K562 (cell line): ENCODE measurements around the gene LRRC27. TPM values are rescaled to one million over a fixed set of nuclear protein-coding genes. Genes with fewer than 3 reads are reported as not detected.

ENCODE experiments used
- ATAC-seq: fragments of 200-7000 bp; cut with Tn5 transposase; 3 replicates; pipeline ENCODE4 v1.9.1; 2020; ENCODE audit warnings: moderate library complexity
- BruUV-seq: library from RNA; stranded (reverse); fragments of 400-500 nt; replicated peaks from 2 replicates; lab custom pipeline; 2021; lab: Mats Ljungman, UMichigan
- CTCF ChIA-PET: fragments of 300-600 bp; formaldehyde crosslinking; extraction: SDS; loops from one replicate; lab custom pipeline; 2021; ENCODE audit warnings: low intra/inter-chr PET ratio; lab: Yijun Ruan, JAX
- POLR2A ChIA-PET: fragments of 300-600, 350-650 bp; sonication (Branson Sonifier 250); formaldehyde crosslinking; extraction: SDS; loops from one replicate; lab custom pipeline; 2021; ENCODE audit warnings: antibody characterized with exemption, inconsistent platforms; lab: Yijun Ruan, JAX
- DNase-seq, 4 experiments: peaks; one replicate each; pipeline versions ENCODE4 v3.0.0 to v3.0.0-alpha.2; 2011 to 2018; ENCODE audit warnings: low spot score in 3 of 4, mixed read lengths in 3 of 4; ENCODE audit errors: extremely low read depth in 1 of 4
- FAIRE-seq: peaks from 2 replicates; lab custom pipeline; 2011; peaks lifted over from hg19 to GRCh38; lab: Jason Lieb, UNC
- H2AFZ ChIP-seq: 2 replicates; pipeline ENCODE4 v1.6.0; 2011; ENCODE audit warnings: low read depth, low read length, control low read depth, inconsistent platforms
- H3K27ac ChIP-seq: fragments of 200-600 bp; 3 replicates; pipeline ENCODE4 v1.8.0; 2011; ENCODE audit warnings: low read depth, mild to moderate bottlenecking, control low read depth, inconsistent platforms, low read length, moderate library complexity, mixed read lengths; ENCODE audit errors: extremely low read depth
- H3K27me3 ChIP-seq, 2 experiments: fragments of 300-600 bp in 1 of 2; 2 replicates in 1 of 2; 3 replicates in 1 of 2; pipeline versions ENCODE4 v1.6.0 to v1.8.0; 2011; ENCODE audit warnings: inconsistent platforms in 2 of 2, low read length in 2 of 2, mild to moderate bottlenecking in 1 of 2, mixed read lengths in 1 of 2, moderate library complexity in 1 of 2; ENCODE audit not compliant: control insufficient read depth in 2 of 2, insufficient read depth in 2 of 2
- H3K36me3 ChIP-seq: fragments of 300-600 bp; 3 replicates; pipeline ENCODE4 v1.8.0; 2011; ENCODE audit warnings: mild to moderate bottlenecking, low read length, inconsistent platforms; ENCODE audit not compliant: control insufficient read depth, insufficient read depth
- H3K4me1 ChIP-seq, 2 experiments: fragments of 200-600 bp in 1 of 2; replicated peaks in 1 of 2; 2 replicates in 1 of 2; 3 replicates in 1 of 2; pipeline versions ENCODE4 v1.5.1 to v1.8.0; 2011; ENCODE audit warnings: inconsistent platforms in 2 of 2, low read length in 2 of 2, mild to moderate bottlenecking in 1 of 2, mixed read lengths in 1 of 2, moderate library complexity in 1 of 2; ENCODE audit not compliant: control insufficient read depth in 2 of 2, insufficient read depth in 2 of 2
- H3K4me2 ChIP-seq: 2 replicates; pipeline ENCODE4 v1.6.1; 2011; ENCODE audit warnings: low read length, control low read depth, inconsistent platforms, mixed read lengths; ENCODE audit not compliant: insufficient read depth
- H3K4me3 ChIP-seq: fragments of 200-600 bp; sonication (generic), shearing (Covaris generic); 2 replicates; pipeline ENCODE4 v1.5.1; 2016; ENCODE audit warnings: control low read depth, inconsistent platforms
- H3K79me2 ChIP-seq: fragments of 200-600 bp; 3 replicates; pipeline ENCODE4 v1.8.0; 2011; ENCODE audit warnings: low read length, inconsistent platforms; ENCODE audit not compliant: control insufficient read depth, insufficient read depth
- H3K9ac ChIP-seq, 2 experiments: 2 replicates each; pipeline versions ENCODE4 v1.6.0 to v1.6.1; 2011; ENCODE audit warnings: low read depth in 2 of 2, low read length in 2 of 2, control low read depth in 1 of 2, inconsistent platforms in 1 of 2, mild to moderate bottlenecking in 1 of 2, mixed read lengths in 1 of 2; ENCODE audit not compliant: insufficient read depth in 1 of 2
- H3K9me1 ChIP-seq: one replicate; pipeline ENCODE4 v1.6.0; 2011; ENCODE audit warnings: inconsistent platforms, mild to moderate bottlenecking, low read length, moderate library complexity; ENCODE audit not compliant: control insufficient read depth, insufficient read depth
- H3K9me3 ChIP-seq: replicated peaks from 2 replicates; pipeline ENCODE4 v1.5.1; 2011; ENCODE audit warnings: low read depth, low read length, inconsistent platforms; ENCODE audit not compliant: control insufficient read depth, insufficient read depth
- H4K20me1 ChIP-seq: replicated peaks from 2 replicates; pipeline ENCODE4 v1.6.1; 2011; ENCODE audit warnings: low read length, inconsistent platforms, mixed read lengths; ENCODE audit not compliant: control insufficient read depth, insufficient read depth
- BCOR ChIP-seq: fragments of 450-650 bp; IDR thresholded peaks from 2 replicates; pipeline ENCODE4 v1.6.1; 2016
- BHLHE40 ChIP-seq: IDR thresholded peaks from 2 replicates; pipeline ENCODE4 v1.6.1; 2011; ENCODE audit warnings: low read length, improper control_type of control experiment
- CAMTA2 ChIP-seq: fragments of 250-450 bp; sonication (Bioruptor Pico); conservative IDR thresholded peaks from 2 replicates; pipeline ENCODE4 v1.5.1; 2022
- KDM1A ChIP-seq, 2 experiments: fragments of 450-650 bp; IDR thresholded peaks; 2 replicates each; pipeline ENCODE4 v1.6.1; 2016; ENCODE audit warnings: mild to moderate bottlenecking in 2 of 2
- MYC ChIP-seq, 2 experiments: fragments of 250-450 bp in 1 of 2; sonication (Bioruptor Pico) in 1 of 2; IDR thresholded peaks; 2 replicates each; pipeline versions ENCODE4 v1.5.1 to v1.6.1; 2012 to 2021; ENCODE audit warnings: low read depth in 2 of 2, borderline replicate concordance in 1 of 2, improper control_type of control experiment in 1 of 2, low read length in 1 of 2, mild to moderate bottlenecking in 1 of 2, moderate library complexity in 1 of 2
- NFIC ChIP-seq: fragments of 450-650 bp; IDR thresholded peaks from 2 replicates; pipeline ENCODE4 v1.6.1; 2017; ENCODE audit warnings: mild to moderate bottlenecking, inconsistent platforms
- NR3C1 ChIP-seq: sonication (generic); formaldehyde crosslinking; IDR thresholded peaks from 2 replicates; pipeline ENCODE4 v1.8.1; 2022; ENCODE audit warnings: missing genetic modification reagents
- RBM25 ChIP-seq: fragments of 200-400 bp; formaldehyde crosslinking; IDR thresholded peaks from 2 replicates; pipeline ENCODE4 v1.6.1; 2018; ENCODE audit warnings: low read length, low read depth, moderate library complexity; ENCODE audit not compliant: severe bottlenecking
- RCOR1 ChIP-seq, 2 experiments: IDR thresholded peaks; 2 replicates each; pipeline ENCODE4 v1.6.1; 2012; ENCODE audit warnings: low read depth in 2 of 2, low read length in 2 of 2, borderline replicate concordance in 1 of 2, improper control_type of control experiment in 1 of 2
- SRF ChIP-seq, 2 experiments: fragments of 250-450, 450-650 bp in 1 of 2; sonication (Bioruptor Pico) in 1 of 2; sonication (generic) in 1 of 2; formaldehyde crosslinking; IDR thresholded peaks; 2 replicates each; pipeline versions ENCODE4 v1.5.0 to v1.5.1; 2020 to 2022; ENCODE audit warnings: mild to moderate bottlenecking in 1 of 2, missing genetic modification reagents in 1 of 2
- ZFP36 ChIP-seq: fragments of 150-350 bp; IDR thresholded peaks from 2 replicates; pipeline ENCODE4 v1.6.1; 2018; ENCODE audit warnings: low read length, low read depth; ENCODE audit not compliant: partially characterized antibody
- WGBS: fragments of 100-300 bp; shearing (Covaris generic); methylation state at CpG from one replicate; pipeline ENCODE4 v1.1.6; 2016; ENCODE audit warnings: low coverage, mixed read lengths; ENCODE audit not compliant: insufficient coverage; ENCODE audit errors: missing lambda C conversion rate; 5-methylcytosine and 5-hydroxymethylcytosine counted together
- in situ Hi-C: fragments of 300-500 bp; cut with MboI; formaldehyde crosslinking; loops from 4 replicates; pipeline ENCODE4 v1.15.0; 2018; ENCODE audit warnings: inconsistent platforms, mixed read lengths
- intact Hi-C: fragments of 100-400 bp; cut with micrococcal nuclease; formaldehyde crosslinking; loops from 2 replicates; pipeline ENCODE4 v1.14.2; 2022
- polyA plus RNA-seq, 8 experiments: library from polyadenylated mRNA; depleted of rRNA in 4 of 8; stranded (reverse) in 5 of 8; unstranded in 3 of 8; fragments of >200 nt; fragmentation: Nextera tagmentation in 2 of 8; fragmentation: Illumina TruSeq in 1 of 8; extraction: Ambion mirVana in 2 of 8; extraction: Trizol in 1 of 8; gene quantifications; 2 replicates each; pipeline versions ENCODE4 v1.2.1 to v1.2.3, GENCODE V29; 2011 to 2014; ENCODE audit warnings: inconsistent platforms in 1 of 8, missing spikeins in 1 of 8
- total RNA-seq, 7 experiments: library from RNA; depleted of rRNA in 6 of 7; stranded (reverse); fragments of >200 nt in 6 of 7; fragmentation: Illumina TruSeq in 2 of 7; extraction: Trizol in 2 of 7; gene quantifications; 2 replicates each; pipeline versions ENCODE4 v1.2.1 to v1.2.3, GENCODE V29; 2011 to 2021; ENCODE audit warnings: low replicate concordance in 1 of 7
- TF ChIP-seq, protein P1 (sequence below), 2 experiments: fragments of 200-800 bp in 1 of 2; sonication (Bioruptor generic) in 1 of 2; sonication (generic) in 1 of 2; formaldehyde crosslinking in 1 of 2; IDR thresholded peaks in 1 of 2; conservative IDR thresholded peaks in 1 of 2; 2 replicates each; pipeline versions ENCODE4 v1.5.0 to v1.6.1; 2016 to 2020; ENCODE audit warnings: missing compliant biosample characterization in 1 of 2, missing genetic modification characterization in 1 of 2, missing genetic modification reagents in 1 of 2
- TF ChIP-seq, protein P2 (sequence below): sonication (generic); IDR thresholded peaks from 2 replicates; pipeline ENCODE4 v1.6.1; 2016

The LRRC27 gene
- total and polyA plus RNA-seq, 9 of the 15 experiments (the other 6 are each of a cell fraction or from before 2014, with no cell fraction given), result 0.10 to 2.7 (median 1.4) TPM

- Histone ChIP-seq H4K20me1 (no peaks in the 10 kb centered on the region), H3K4me3 (no peak overlapping the region), H3K4me2 (peak overlapping the region; percentile 28), H3K9me1 (no peaks in the 10 kb centered on the region), H3K4me1 (peaks cover 15 to 28% of the 10 kb centered on the region in 2 experiments; a peak in 4 of 5 replicates), H3K36me3 (no peaks in the 10 kb centered on the region), H3K27ac (peak overlapping the region; percentile 64; the same call in 2 of the 3 replicates), H3K27me3 (no peaks in the 10 kb centered on the region), H3K9ac (peak overlapping the region in 1 of 2 experiments; percentile 7; a peak in 1 of 4 replicates), H3K9me3 (no peaks in the 10 kb centered on the region), H3K79me2 (peaks cover 5% of the 10 kb centered on the region), H2AFZ (0 out of 2 replicates have a peak overlapping the region, but pooled peaks have one; percentile 34)
- 34% methylated on average over 8 of the region's 11 CpGs for WGBS
- no TSS peak for BruUV-seq
- no peak for DNase-seq
- POLR2A ChIA-PET, result no interaction called here
- no peak for ATAC-seq
- CTCF ChIA-PET, result no interaction called here
- peak; percentile 11 for FAIRE-seq
- intact Hi-C loops, result no loop called here
- in situ Hi-C loops, result no loop called here
- TF ChIP-seq RBM25, result peak; percentile 98
- no peak for TF ChIP-seq NR3C1 (CRISPR knock-in tag)
- TF ChIP-seq BCOR, result peak; percentile 90
- TF ChIP-seq, protein P1, sequence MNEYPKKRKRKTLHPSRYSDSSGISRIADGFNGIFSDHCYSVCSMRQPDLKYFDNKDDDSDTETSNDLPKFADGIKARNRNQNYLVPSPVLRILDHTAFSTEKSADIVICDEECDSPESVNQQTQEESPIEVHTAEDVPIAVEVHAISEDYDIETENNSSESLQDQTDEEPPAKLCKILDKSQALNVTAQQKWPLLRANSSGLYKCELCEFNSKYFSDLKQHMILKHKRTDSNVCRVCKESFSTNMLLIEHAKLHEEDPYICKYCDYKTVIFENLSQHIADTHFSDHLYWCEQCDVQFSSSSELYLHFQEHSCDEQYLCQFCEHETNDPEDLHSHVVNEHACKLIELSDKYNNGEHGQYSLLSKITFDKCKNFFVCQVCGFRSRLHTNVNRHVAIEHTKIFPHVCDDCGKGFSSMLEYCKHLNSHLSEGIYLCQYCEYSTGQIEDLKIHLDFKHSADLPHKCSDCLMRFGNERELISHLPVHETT (CRISPR knock-in tag; conservative IDR thresholded peaks at IDR 0.05 in 1 of 2, IDR thresholded peaks at IDR 0.05 in 1 of 2), result no peak
- TF ChIP-seq, protein P2, sequence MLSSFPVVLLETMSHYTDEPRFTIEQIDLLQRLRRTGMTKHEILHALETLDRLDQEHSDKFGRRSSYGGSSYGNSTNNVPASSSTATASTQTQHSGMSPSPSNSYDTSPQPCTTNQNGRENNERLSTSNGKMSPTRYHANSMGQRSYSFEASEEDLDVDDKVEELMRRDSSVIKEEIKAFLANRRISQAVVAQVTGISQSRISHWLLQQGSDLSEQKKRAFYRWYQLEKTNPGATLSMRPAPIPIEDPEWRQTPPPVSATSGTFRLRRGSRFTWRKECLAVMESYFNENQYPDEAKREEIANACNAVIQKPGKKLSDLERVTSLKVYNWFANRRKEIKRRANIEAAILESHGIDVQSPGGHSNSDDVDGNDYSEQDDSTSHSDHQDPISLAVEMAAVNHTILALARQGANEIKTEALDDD, result peak; percentile 82
- TF ChIP-seq MYC (IDR thresholded peaks at IDR 0.05; ENCODE audit: low read depth, low read length), result 0 out of 2 replicates have a peak, but pooled peaks have one; percentile 18
- no peak for TF ChIP-seq MYC (CRISPR knock-in tag; IDR thresholded peaks at IDR 0.05; ENCODE audit: borderline replicate concordance, low read depth)
- peak; percentile 52 for TF ChIP-seq BHLHE40
- TF ChIP-seq ZFP36, result peak; percentile 87
- peak; percentile 86 to 88 for TF ChIP-seq KDM1A (IDR thresholded peaks at IDR 0.05)
- peak; percentile 20; the same call in 1 of the 2 replicates for TF ChIP-seq NFIC
- peak; percentile 45 to 78; a peak in 3 of 4 replicates for TF ChIP-seq RCOR1 (IDR thresholded peaks at IDR 0.05; ENCODE audit: borderline replicate concordance in 1 of 2, low read depth in 2 of 2, low read length in 2 of 2)
- TF ChIP-seq CAMTA2 (CRISPR knock-in tag), result no peak
- TF ChIP-seq SRF (CRISPR knock-in tag; IDR thresholded peaks at IDR 0.05), result no peak
Observed at GRCh38 chr10:132336064-132336746, 4.2 kb downstream of the LRRC27 start.
